Loucy (cell line): ENCODE data around the gene PKD2L1.

Experiments used
- H2AFZ ChIP-seq: fragments of 200-600 bp; sonication (generic); 2 replicates; pipeline ENCODE4 v1.6.0; 2016; ENCODE audit warnings: antibody characterized with exemption, mild to moderate bottlenecking, low read length, moderate library complexity
- H3F3A ChIP-seq: fragments of 200-600 bp; 2 replicates; pipeline ENCODE4 v1.6.0; 2016; ENCODE audit warnings: antibody characterized with exemption, low read depth, mild to moderate bottlenecking
- H3K27me3 ChIP-seq: fragments of 200-600 bp; sonication (generic); 2 replicates; pipeline ENCODE4 v1.6.1; 2014; ENCODE audit warnings: low read length, mild to moderate bottlenecking; ENCODE audit not compliant: insufficient read depth, poor library complexity, severe bottlenecking
- H3K36me3 ChIP-seq: fragments of 200-600 bp; sonication (generic); 2 replicates; pipeline ENCODE4 v1.6.1; 2016; ENCODE audit warnings: low read length; ENCODE audit not compliant: insufficient read depth
- H3K4me1 ChIP-seq: fragments of 200-600 bp; sonication (generic); 2 replicates; pipeline ENCODE4 v1.5.1; 2014; ENCODE audit warnings: low read length, mild to moderate bottlenecking; ENCODE audit not compliant: insufficient read depth, poor library complexity, severe bottlenecking
- H3K4me2 ChIP-seq: fragments of 200-600 bp; sonication (generic); 2 replicates; pipeline ENCODE4 v1.6.0; 2014; ENCODE audit warnings: antibody characterized with exemption, low read length, low read depth, mild to moderate bottlenecking; ENCODE audit not compliant: poor library complexity, severe bottlenecking
- H3K4me3 ChIP-seq: fragments of 200-600 bp; sonication (generic); 2 replicates; pipeline ENCODE4 v1.5.1; 2014; ENCODE audit warnings: low read length, mild to moderate bottlenecking, mixed read lengths; ENCODE audit not compliant: poor library complexity, severe bottlenecking
- H3K79me2 ChIP-seq: fragments of 200-600 bp; sonication (generic); 2 replicates; pipeline ENCODE4 v1.6.1; 2014; ENCODE audit warnings: low read length; ENCODE audit not compliant: insufficient read depth
- H3K9ac ChIP-seq: fragments of 200-600 bp; sonication (generic); 2 replicates; pipeline ENCODE4 v1.6.0; 2014; ENCODE audit warnings: mild to moderate bottlenecking, low read depth, low read length, moderate library complexity; ENCODE audit not compliant: poor library complexity, severe bottlenecking
- H3K9me2 ChIP-seq: fragments of 200-600 bp; sonication (generic); replicated peaks from 2 replicates; pipeline ENCODE4 v1.6.1; 2016; ENCODE audit warnings: low read depth, low read length, mixed read lengths
- H3K9me3 ChIP-seq: fragments of 200-600 bp; sonication (generic); 2 replicates; pipeline ENCODE4 v1.6.1; 2014; ENCODE audit warnings: mild to moderate bottlenecking, antibody characterized with exemption, low read length, low read depth; ENCODE audit not compliant: insufficient read depth
- H4K20me1 ChIP-seq: fragments of 200-600 bp; sonication (generic); 2 replicates; pipeline ENCODE4 v1.6.0; 2014; ENCODE audit warnings: antibody characterized with exemption, low read length, mild to moderate bottlenecking; ENCODE audit not compliant: insufficient read depth, poor library complexity, severe bottlenecking
- EZH2phosphoT487 ChIP-seq: fragments of 200-600 bp; IDR thresholded peaks from 2 replicates; pipeline ENCODE4 v1.6.1; 2018; ENCODE audit warnings: antibody characterized with exemption, mild to moderate bottlenecking, moderate library complexity, borderline replicate concordance
- TF ChIP-seq, protein P1 (sequence below): fragments of 200-600 bp; sonication (generic); conservative IDR thresholded peaks from 2 replicates; pipeline ENCODE4 v1.5.1; 2014; ENCODE audit warnings: mild to moderate bottlenecking, antibody characterized with exemption, low read length

PKD2L1 gene

DNA sequence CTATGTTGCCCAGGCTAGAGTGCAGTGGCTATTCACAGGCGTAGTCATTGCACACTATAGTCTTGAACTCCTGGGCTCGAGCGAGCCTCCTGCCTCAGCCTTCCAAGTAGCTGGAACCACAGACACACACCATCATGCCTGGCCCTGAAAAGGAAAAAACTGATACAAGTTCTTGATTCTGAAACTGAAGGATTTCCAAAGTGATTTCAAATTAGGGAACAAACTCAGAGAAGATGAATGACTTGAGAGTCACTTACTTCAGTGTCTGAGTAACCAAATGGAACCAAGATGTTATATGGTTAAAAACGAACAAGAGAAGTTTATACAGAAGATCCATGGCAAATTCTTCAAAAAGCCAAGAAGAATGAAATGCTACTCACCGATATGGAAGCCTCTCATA is 77.0 kb downstream of the PKD2L1 start:
- no peaks in the 10 kb centered on the region for H3F3A ChIP-seq
- no peaks in the 10 kb centered on the region for H3K9me2 ChIP-seq
- H3K4me2 ChIP-seq = no peak overlapping the region
- H4K20me1 ChIP-seq = no peaks in the 10 kb centered on the region
- peaks cover 57% of the 10 kb centered on the region; the same call in 1 of the 2 replicates for H3K36me3 ChIP-seq
- H3K4me1 ChIP-seq = no peaks in the 10 kb centered on the region
- no peak overlapping the region for H3K9ac ChIP-seq
- no peaks in the 10 kb centered on the region for H3K9me3 ChIP-seq
- no peak overlapping the region for H2AFZ ChIP-seq
- no peaks in the 10 kb centered on the region for H3K27me3 ChIP-seq
- H3K79me2 ChIP-seq = no peaks in the 10 kb centered on the region
- no peak for TF ChIP-seq EZH2phosphoT487
- TF ChIP-seq, protein P1, sequence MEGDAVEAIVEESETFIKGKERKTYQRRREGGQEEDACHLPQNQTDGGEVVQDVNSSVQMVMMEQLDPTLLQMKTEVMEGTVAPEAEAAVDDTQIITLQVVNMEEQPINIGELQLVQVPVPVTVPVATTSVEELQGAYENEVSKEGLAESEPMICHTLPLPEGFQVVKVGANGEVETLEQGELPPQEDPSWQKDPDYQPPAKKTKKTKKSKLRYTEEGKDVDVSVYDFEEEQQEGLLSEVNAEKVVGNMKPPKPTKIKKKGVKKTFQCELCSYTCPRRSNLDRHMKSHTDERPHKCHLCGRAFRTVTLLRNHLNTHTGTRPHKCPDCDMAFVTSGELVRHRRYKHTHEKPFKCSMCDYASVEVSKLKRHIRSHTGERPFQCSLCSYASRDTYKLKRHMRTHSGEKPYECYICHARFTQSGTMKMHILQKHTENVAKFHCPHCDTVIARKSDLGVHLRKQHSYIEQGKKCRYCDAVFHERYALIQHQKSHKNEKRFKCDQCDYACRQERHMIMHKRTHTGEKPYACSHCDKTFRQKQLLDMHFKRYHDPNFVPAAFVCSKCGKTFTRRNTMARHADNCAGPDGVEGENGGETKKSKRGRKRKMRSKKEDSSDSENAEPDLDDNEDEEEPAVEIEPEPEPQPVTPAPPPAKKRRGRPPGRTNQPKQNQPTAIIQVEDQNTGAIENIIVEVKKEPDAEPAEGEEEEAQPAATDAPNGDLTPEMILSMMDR = no peak
- no peak overlapping the region for H3K4me3 ChIP-seq

- Histone ChIP-seq H2AFZ (no peak overlapping the region), H3K4me2 (no peak overlapping the region), H3K9ac (no peak overlapping the region), H4K20me1 (no peaks in the 10 kb centered on the region), H3F3A (no peaks in the 10 kb centered on the region), H3K4me3 (no peak overlapping the region), H3K36me3 (peaks cover 54% of the 10 kb centered on the region; the same call in 1 of the 2 replicates), H3K9me3 (no peaks in the 10 kb centered on the region), H3K79me2 (no peaks in the 10 kb centered on the region), H3K4me1 (no peaks in the 10 kb centered on the region), H3K9me2 (no peaks in the 10 kb centered on the region), H3K27me3 (no peaks in the 10 kb centered on the region)
- TF ChIP-seq, protein P1 = no peak
- no peak for TF ChIP-seq EZH2phosphoT487
Observed at GRCh38 chr10:100248820-100249219, 81.2 kb downstream of the PKD2L1 start.

DNA sequence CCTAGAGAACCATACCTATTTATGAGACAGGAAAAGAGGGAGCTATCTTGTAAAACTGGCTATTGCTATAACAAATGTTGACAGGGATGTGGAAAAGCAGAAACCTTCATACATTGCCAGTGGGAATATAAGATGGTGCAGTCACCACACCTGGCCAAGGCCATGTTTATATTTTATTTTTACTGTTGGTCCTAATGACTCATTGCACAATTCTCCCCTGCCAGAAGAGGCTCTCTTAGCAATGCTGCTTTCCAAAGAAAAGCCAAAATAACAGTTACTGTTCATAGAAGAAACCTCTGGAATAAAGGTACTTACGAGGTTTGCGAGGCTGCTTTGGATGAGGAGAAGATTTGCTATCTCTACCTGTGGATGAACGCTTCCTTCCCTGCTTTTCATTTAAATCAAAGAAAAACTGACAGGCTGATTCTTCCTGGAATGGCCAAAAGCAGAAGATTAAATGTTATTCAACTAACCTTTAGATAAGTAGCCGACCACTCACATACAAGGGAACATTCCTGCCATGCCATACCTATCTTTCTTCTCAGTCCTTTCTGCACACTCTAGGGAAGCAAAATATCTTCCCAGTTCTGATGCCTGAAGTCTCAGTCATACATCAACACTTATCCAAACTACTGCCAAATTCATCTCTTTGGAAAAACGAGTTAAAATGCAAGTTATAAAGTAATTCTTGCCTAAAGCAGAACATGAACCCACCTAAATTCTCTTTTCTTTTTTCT is 84.4 kb downstream of the PKD2L1 start:
- H3K36me3 ChIP-seq = peaks cover 64% of the 10 kb centered on the region; the same call in 1 of the 2 replicates
- H3K9ac ChIP-seq = no peak overlapping the region
- TF ChIP-seq, protein P1 = no peak
- TF ChIP-seq EZH2phosphoT487 = no peak

More for the DNA sequence above, 84.4 kb downstream of the PKD2L1 start:
- H3K9me2 ChIP-seq = no peaks in the 10 kb centered on the region
- no peaks in the 10 kb centered on the region for H3K27me3 ChIP-seq
- no peaks in the 10 kb centered on the region for H3K9me3 ChIP-seq
- no peak overlapping the region for H2AFZ ChIP-seq
- no peaks in the 10 kb centered on the region for H3F3A ChIP-seq
- H3K4me1 ChIP-seq = no peaks in the 10 kb centered on the region
- no peaks in the 10 kb centered on the region for H4K20me1 ChIP-seq
- H3K4me2 ChIP-seq = no peak overlapping the region
- no peak overlapping the region for H3K4me3 ChIP-seq
- H3K79me2 ChIP-seq = no peaks in the 10 kb centered on the region
